Measurements from ENCODE around the gene CDYL. TPM values are rescaled to one million over a fixed set of nuclear protein-coding genes. Genes with fewer than 3 reads are reported as not detected.

Gene CDYL
- polyA plus RNA-seq, 3 donors from 2014 or later, result 4.0 to 19.9 (median 13.4) TPM

GRCh38 chr6:4942673-4943009 is 166.4 kb downstream of the CDYL start:
- H3K36me3 Mint-ChIP-seq, result peaks cover 8 to 11% (median 9%) of the 10 kb centered on the region in 3 donors
- H3K4me3 Mint-ChIP-seq, result peak overlapping the region; percentile 10 to 64 (median 50)
- peak overlapping the region; percentile 50 to 95 (median 80) for H3K27ac Mint-ChIP-seq
- peaks cover 31 to 51% of the 10 kb centered on the region in 2 donors for H3K4me1 Mint-ChIP-seq
- no peaks in the 10 kb centered on the region for H3K9me3 Mint-ChIP-seq
- peaks cover 0 to 3% (median 0%) of the 10 kb centered on the region in 3 donors for H3K27me3 Mint-ChIP-seq (ENCODE audit: low read depth in 3 of 3)
- peak; percentile 10 to 30 (median 23) for DNase-seq

- H3K27ac Mint-ChIP-seq, result peak overlapping the region; percentile 1 to 95 (median 64)
- no peak for DNase-seq
- peaks cover 31 to 51% of the 10 kb centered on the region in 2 donors for H3K4me1 Mint-ChIP-seq
- H3K36me3 Mint-ChIP-seq, result peaks cover 4 to 12% (median 11%) of the 10 kb centered on the region in 3 donors
- H3K27me3 Mint-ChIP-seq (ENCODE audit: low read depth in 3 of 3), result peaks cover 2 to 3% (median 3%) of the 10 kb centered on the region in 3 donors
- no peak overlapping the region for H3K4me3 Mint-ChIP-seq
- no peaks in the 10 kb centered on the region for H3K9me3 Mint-ChIP-seq
These were observed 167.5 kb downstream of the CDYL start for GRCh38 chr6:4943716-4944115.

GRCh38 chr6:4944325-4944724 is 168.1 kb downstream of the CDYL start:
- no peak for DNase-seq
- Mint-ChIP-seq H3K36me3 (peaks cover 4 to 13% (median 11%) of the 10 kb centered on the region in 3 donors), H3K4me3 (no peak overlapping the region), H3K27me3 (ENCODE audit: low read depth in 3 of 3) (peaks cover 2 to 4% (median 3%) of the 10 kb centered on the region in 3 donors), H3K27ac (peak overlapping the region in 4 of 6 donors; percentile 50 to 88 (median 56)), H3K4me1 (peaks cover 31 to 51% of the 10 kb centered on the region in 2 donors), H3K9me3 (no peaks in the 10 kb centered on the region)

- H3K9me3 Mint-ChIP-seq, result no peaks in the 10 kb centered on the region
- no peak for DNase-seq
- peaks cover 9 to 23% (median 15%) of the 10 kb centered on the region in 3 donors for H3K36me3 Mint-ChIP-seq
- H3K27ac Mint-ChIP-seq, result no peak overlapping the region
- peaks cover 2 to 5% (median 4%) of the 10 kb centered on the region in 3 donors for H3K27me3 Mint-ChIP-seq (ENCODE audit: low read depth in 3 of 3)
- H3K4me3 Mint-ChIP-seq, result no peak overlapping the region
- H3K4me1 Mint-ChIP-seq, result peaks cover 26 to 33% of the 10 kb centered on the region in 2 donors
These were observed 170.3 kb downstream of the CDYL start for GRCh38 chr6:4946521-4946920.

GRCh38 chr6:4947716-4948115 is 171.5 kb downstream of the CDYL start:
- Mint-ChIP-seq H3K36me3 (peaks cover 13 to 32% (median 24%) of the 10 kb centered on the region in 3 donors), H3K27ac (no peak overlapping the region), H3K9me3 (no peaks in the 10 kb centered on the region), H3K27me3 (ENCODE audit: low read depth in 3 of 3) (peaks cover 2 to 5% (median 4%) of the 10 kb centered on the region in 3 donors), H3K4me3 (no peak overlapping the region), H3K4me1 (peaks cover 15 to 21% of the 10 kb centered on the region in 2 donors)
- no peak for DNase-seq

GRCh38 chr6:4948781-4949450 is 172.7 kb downstream of the CDYL start:
- no peak overlapping the region for H3K4me3 Mint-ChIP-seq
- H3K9me3 Mint-ChIP-seq, result no peaks in the 10 kb centered on the region
- H3K4me1 Mint-ChIP-seq, result peaks cover 4 to 9% of the 10 kb centered on the region in 2 donors
- DNase-seq, result no peak
- no peak overlapping the region for H3K27ac Mint-ChIP-seq
- peaks cover 16 to 41% (median 27%) of the 10 kb centered on the region in 3 donors for H3K36me3 Mint-ChIP-seq
- peaks cover 2 to 5% (median 2%) of the 10 kb centered on the region in 3 donors for H3K27me3 Mint-ChIP-seq (ENCODE audit: low read depth in 3 of 3)

- DNase-seq, result no peak
- H3K27ac Mint-ChIP-seq, result peak overlapping the region in 2 of 6 donors; percentile 20 to 56
- no peaks in the 10 kb centered on the region for H3K4me1 Mint-ChIP-seq
- H3K9me3 Mint-ChIP-seq, result no peaks in the 10 kb centered on the region
- peaks cover 2 to 5% (median 2%) of the 10 kb centered on the region in 3 donors for H3K27me3 Mint-ChIP-seq (ENCODE audit: low read depth in 3 of 3)
- H3K4me3 Mint-ChIP-seq, result no peak overlapping the region
- peaks cover 14 to 42% (median 19%) of the 10 kb centered on the region in 3 donors for H3K36me3 Mint-ChIP-seq
These were observed 173.9 kb downstream of the CDYL start for GRCh38 chr6:4950076-4950475.

- Mint-ChIP-seq H3K27me3 (ENCODE audit: low read depth in 3 of 3) (peaks cover 2 to 5% (median 2%) of the 10 kb centered on the region in 3 donors), H3K36me3 (peaks cover 16 to 42% (median 24%) of the 10 kb centered on the region in 3 donors), H3K27ac (no peak overlapping the region), H3K4me3 (no peak overlapping the region), H3K4me1 (no peaks in the 10 kb centered on the region), H3K9me3 (no peaks in the 10 kb centered on the region)
- no peak for DNase-seq
These were observed 174.8 kb downstream of the CDYL start for GRCh38 chr6:4950836-4951533.

GRCh38 chr6:4953440-4953839 is 177.2 kb downstream of the CDYL start:
- Mint-ChIP-seq H3K27me3 (ENCODE audit: low read depth in 3 of 3) (peaks cover 2 to 5% (median 3%) of the 10 kb centered on the region in 3 donors), H3K27ac (no peak overlapping the region)

GRCh38 chr6:4956625-4957024 is 180.4 kb downstream of the CDYL start:
- peaks cover 11 to 24% (median 22%) of the 10 kb centered on the region in 3 donors for H3K36me3 Mint-ChIP-seq
- DNase-seq, result no peak
- H3K9me3 Mint-ChIP-seq, result no peaks in the 10 kb centered on the region
- H3K4me1 Mint-ChIP-seq, result no peaks in the 10 kb centered on the region
- H3K4me3 Mint-ChIP-seq, result no peak overlapping the region
- peaks cover 0 to 4% (median 0%) of the 10 kb centered on the region in 3 donors for H3K27me3 Mint-ChIP-seq (ENCODE audit: low read depth in 3 of 3)
- H3K27ac Mint-ChIP-seq, result peak overlapping the region in 1 of 6 donors; percentile 7

More at GRCh38 chr6:4953440-4953839, 177.2 kb downstream of the CDYL start:
- H3K9me3 Mint-ChIP-seq, result no peaks in the 10 kb centered on the region
- DNase-seq, result no peak
- H3K4me3 Mint-ChIP-seq, result no peak overlapping the region
- peaks cover 16 to 39% (median 28%) of the 10 kb centered on the region in 3 donors for H3K36me3 Mint-ChIP-seq
- no peaks in the 10 kb centered on the region for H3K4me1 Mint-ChIP-seq

- H3K4me1 Mint-ChIP-seq, result no peaks in the 10 kb centered on the region
- no peak for DNase-seq
- H3K4me3 Mint-ChIP-seq, result no peak overlapping the region
- H3K36me3 Mint-ChIP-seq, result peaks cover 7 to 15% (median 14%) of the 10 kb centered on the region in 3 donors
- H3K27me3 Mint-ChIP-seq (ENCODE audit: low read depth in 3 of 3), result peaks cover 0 to 4% (median 0%) of the 10 kb centered on the region in 3 donors
- no peak overlapping the region for H3K27ac Mint-ChIP-seq
- no peaks in the 10 kb centered on the region for H3K9me3 Mint-ChIP-seq
These were observed 181.5 kb downstream of the CDYL start for GRCh38 chr6:4957521-4958231.

GRCh38 chr6:4958624-4959023 is 182.4 kb downstream of the CDYL start:
- Mint-ChIP-seq H3K9me3 (no peaks in the 10 kb centered on the region), H3K4me3 (no peak overlapping the region), H3K27ac (no peak overlapping the region), H3K4me1 (no peaks in the 10 kb centered on the region), H3K36me3 (peaks cover 7 to 12% (median 7%) of the 10 kb centered on the region in 3 donors), H3K27me3 (ENCODE audit: low read depth in 3 of 3) (peaks cover 0 to 4% (median 0%) of the 10 kb centered on the region in 3 donors)
- DNase-seq, result no peak

GRCh38 chr6:4961322-4962168 is 185.3 kb downstream of the CDYL start:
- DNase-seq, result no peak
- Mint-ChIP-seq H3K36me3 (no peaks in the 10 kb centered on the region), H3K27me3 (ENCODE audit: low read depth in 3 of 3) (peaks cover 4 to 7% (median 4%) of the 10 kb centered on the region in 3 donors), H3K27ac (no peak overlapping the region), H3K4me1 (no peaks in the 10 kb centered on the region), H3K4me3 (no peak overlapping the region), H3K9me3 (no peaks in the 10 kb centered on the region)

Measured in immature natural killer cell (primary cell).